ENCODE data around the gene ECPAS. TPM values are rescaled to one million over a fixed set of nuclear protein-coding genes. Genes with fewer than 3 reads are reported as not detected.

The ECPAS gene
- 81.1 TPM for total RNA-seq

GRCh38 chr9:111483858-111484571 is at the start of gene ECPAS:
TSS of gene ECPAS (minus strand) at chr9:111484383. CDS start at chr9:111472918, 11,465 bp downstream.

GRCh38 chr9:111525056-111525977 is 41.1 kb upstream of the ECPAS start, which contains the start of gene ZNF483:
TSS of gene ZNF483 (plus strand) at chr9:111525179. CDS start at chr9:111527396, 2,217 bp downstream.

GRCh38 chr9:111330124-111330523 is 154.1 kb downstream of the ECPAS start, which contains the start of gene OR2K2:
TSS of gene OR2K2 (minus strand) at chr9:111330224. CDS start at chr9:111328433, 1,791 bp downstream.

Small RNA genes within 50 kb of the gene (small RNA-seq; reads per million reads assigned to genes)
- not detected for gene RNA5SP294 (ENCODE audit: low replicate concordance)

Other genes starting within 250 kb of the ECPAS start
- gene OR2K2, start 154.2 kb downstream of the ECPAS start, total RNA-seq = not detected
- 14.8 TPM for gene ZNF483, start 40.8 kb upstream of the ECPAS start, total RNA-seq
- 152 TPM for gene PTGR1, start 115.3 kb upstream of the ECPAS start, total RNA-seq
- gene DNAJC25, start 147.0 kb upstream of the ECPAS start, total RNA-seq = 8.2 TPM
- gene GNG10, start 177.2 kb upstream of the ECPAS start, total RNA-seq = 34.9 TPM

All from metanephros (tissue), 2 donors.